ENCODE data around the gene ZNF397.
"Not testable (repeated sequence)": the region's sequence is repeated elsewhere in the genome, so short reads cannot be mapped to it uniquely, and the experiment has no call there.

Gene ZNF397

DNA sequence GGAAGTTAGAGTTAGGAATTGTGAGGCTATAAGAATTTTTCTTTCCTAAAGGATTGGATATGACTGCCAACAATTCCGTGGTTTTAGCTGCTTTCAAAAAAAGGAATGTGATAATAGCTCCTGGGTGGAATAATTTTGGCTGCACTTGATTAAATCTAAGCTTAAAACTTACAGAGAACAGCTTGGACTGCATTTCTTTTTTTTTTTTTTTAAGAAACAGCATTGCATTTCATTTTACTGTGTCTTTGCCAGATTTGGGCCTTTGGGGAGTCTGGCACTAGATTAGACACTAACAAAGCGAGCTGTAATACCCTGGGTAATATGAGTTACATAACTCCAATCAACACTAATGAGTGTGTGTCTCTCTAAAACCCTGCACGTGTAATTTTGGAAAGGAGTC is 37.8 kb upstream of the ZNF397 start:
- TF ChIP-seq, protein P1, sequence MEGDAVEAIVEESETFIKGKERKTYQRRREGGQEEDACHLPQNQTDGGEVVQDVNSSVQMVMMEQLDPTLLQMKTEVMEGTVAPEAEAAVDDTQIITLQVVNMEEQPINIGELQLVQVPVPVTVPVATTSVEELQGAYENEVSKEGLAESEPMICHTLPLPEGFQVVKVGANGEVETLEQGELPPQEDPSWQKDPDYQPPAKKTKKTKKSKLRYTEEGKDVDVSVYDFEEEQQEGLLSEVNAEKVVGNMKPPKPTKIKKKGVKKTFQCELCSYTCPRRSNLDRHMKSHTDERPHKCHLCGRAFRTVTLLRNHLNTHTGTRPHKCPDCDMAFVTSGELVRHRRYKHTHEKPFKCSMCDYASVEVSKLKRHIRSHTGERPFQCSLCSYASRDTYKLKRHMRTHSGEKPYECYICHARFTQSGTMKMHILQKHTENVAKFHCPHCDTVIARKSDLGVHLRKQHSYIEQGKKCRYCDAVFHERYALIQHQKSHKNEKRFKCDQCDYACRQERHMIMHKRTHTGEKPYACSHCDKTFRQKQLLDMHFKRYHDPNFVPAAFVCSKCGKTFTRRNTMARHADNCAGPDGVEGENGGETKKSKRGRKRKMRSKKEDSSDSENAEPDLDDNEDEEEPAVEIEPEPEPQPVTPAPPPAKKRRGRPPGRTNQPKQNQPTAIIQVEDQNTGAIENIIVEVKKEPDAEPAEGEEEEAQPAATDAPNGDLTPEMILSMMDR (IDR thresholded peaks at IDR 0.05; ENCODE audit: low read depth, low read length, missing control alignments): no peak
- no peak overlapping the region for H3K4me3 ChIP-seq (replicated peaks; ENCODE audit: low read depth, low read length)
- no peak for DNase-seq (ENCODE audit: extremely low read depth, low read depth)

DNA sequence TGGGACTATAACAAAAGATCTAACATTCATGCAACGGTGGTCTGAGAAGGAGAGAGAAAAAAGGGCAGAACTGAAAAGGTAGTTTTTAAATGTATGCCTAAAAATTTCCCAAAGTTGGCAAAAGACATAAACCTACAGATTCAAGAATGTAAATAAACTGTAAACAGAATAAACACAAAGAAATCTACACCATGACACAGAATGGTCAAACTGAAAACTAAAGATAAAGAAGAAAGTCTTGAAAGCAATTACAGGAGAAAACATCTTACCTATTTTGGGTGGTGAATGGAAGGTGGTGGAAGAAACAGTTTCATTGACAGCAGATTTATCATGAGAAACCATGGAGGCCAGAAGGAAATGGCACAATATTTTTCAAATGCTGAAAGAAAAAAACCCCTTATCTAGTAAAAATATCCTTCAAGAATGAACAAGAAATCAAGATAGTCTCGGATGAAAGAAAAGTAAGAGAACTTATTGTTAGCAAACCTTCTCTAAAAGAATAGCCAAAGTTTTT is 35.6 kb upstream of the ZNF397 start:
- TF ChIP-seq, protein P1 (IDR thresholded peaks at IDR 0.05; ENCODE audit: low read depth, low read length, missing control alignments): no peak
- no peak overlapping the region for H3K4me3 ChIP-seq (replicated peaks; ENCODE audit: low read depth, low read length)
- DNase-seq (ENCODE audit: extremely low read depth, low read depth): no peak

DNA sequence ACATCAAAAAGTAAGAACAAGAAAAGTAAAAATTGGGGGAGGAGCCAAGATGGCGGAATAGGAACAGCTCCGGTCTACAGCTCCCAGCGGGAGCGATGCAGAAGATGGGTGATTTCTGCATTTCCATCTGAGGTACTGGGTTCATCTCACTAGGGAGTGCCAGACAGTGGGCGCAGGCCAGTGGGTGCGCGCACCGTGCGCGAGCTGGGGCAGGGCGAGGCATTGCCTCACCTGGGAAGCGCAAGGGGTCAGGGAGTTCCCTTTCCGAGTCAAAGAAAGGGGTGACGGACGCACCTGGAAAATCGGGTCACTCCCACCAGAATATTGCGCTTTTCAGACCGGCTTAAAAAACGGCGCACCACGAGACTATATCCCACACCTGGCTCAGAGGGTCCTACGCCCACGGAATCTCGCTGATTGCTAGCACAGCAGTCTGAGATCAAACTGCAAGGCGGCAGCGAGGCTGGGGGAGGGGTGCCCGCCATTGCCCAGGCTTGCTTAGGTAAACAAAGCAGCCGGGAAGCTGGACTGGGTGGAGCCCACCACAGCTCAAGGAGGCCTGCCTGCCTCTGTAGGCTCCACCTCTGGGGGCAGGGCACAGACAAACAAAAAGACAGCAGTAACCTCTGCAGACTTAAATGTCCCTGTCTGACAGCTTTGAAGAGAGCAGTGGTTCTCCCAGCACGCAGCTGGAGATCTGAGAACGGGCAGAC is 34.9 kb upstream of the ZNF397 start:
- not testable (repeated sequence) for DNase-seq (ENCODE audit: extremely low read depth, low read depth); H3K4me3 ChIP-seq (replicated peaks; ENCODE audit: low read depth, low read length)

DNA sequence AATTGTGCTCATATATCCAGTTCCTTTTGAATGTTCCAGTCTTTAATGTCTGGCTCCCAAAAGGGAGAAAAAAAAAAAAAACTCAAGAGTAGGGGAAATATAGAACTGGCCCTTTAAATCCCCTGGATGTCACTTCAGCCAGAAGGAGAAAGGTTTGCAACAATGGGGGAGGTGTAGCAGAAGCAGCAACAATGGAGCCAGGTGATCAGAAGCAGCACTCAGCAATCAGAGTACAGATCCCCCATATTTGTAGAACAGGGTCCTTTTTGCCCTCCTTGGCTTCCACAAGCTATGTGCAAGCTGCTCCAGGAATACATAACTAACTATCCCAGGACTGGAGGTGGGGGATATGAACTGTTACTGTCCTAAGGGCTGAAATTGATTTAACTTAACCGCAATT is 25.8 kb upstream of the ZNF397 start:
- no peak for DNase-seq (ENCODE audit: extremely low read depth, low read depth)
- no peak overlapping the region for H3K4me3 ChIP-seq (replicated peaks; ENCODE audit: low read depth, low read length)
- TF ChIP-seq, protein P1 (IDR thresholded peaks at IDR 0.05; ENCODE audit: low read depth, low read length, missing control alignments): no peak

DNA sequence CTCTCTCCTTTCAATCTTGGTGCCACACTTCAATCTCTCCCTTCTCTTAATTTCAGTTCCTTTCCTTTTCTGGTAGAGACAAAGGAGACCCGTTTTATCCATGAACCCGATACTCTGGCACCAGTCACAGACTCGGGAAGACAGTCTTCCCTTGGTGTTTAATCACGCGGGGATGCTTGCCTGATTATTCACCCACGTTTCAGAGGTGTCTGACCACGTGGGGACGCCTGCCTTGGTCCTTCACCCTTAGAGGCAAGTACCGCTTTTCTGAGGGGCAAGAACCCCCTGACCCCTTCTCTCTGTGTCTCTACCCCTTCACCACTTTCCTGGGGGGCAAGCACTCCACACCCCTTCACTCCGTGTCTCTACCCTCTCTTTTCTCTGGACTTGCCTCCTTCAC is 24.2 kb upstream of the ZNF397 start:
- H3K4me3 ChIP-seq (replicated peaks; ENCODE audit: low read depth, low read length); DNase-seq (ENCODE audit: extremely low read depth, low read depth): not testable (repeated sequence)

DNA sequence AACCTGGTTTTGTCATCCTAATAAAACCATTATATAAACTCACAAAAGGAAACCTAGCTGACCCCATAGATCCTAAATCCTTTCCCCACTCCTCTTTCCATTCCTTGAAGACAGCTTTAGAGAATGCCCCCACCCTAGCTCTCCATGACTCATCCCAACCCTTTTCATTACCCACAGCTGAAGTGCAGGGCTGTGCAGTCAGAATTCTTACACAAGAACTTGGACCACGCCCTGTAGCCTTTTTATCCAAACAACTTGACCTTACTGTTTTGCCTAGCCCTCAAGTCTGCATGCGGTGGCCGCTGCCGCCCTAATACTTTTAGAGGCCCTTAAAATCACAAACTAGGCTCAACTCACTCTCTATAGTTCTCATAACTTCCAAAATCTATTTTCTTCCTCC is 21.5 kb upstream of the ZNF397 start:
- not testable (repeated sequence) for H3K4me3 ChIP-seq (replicated peaks; ENCODE audit: low read depth, low read length); DNase-seq (ENCODE audit: extremely low read depth, low read depth)

DNA sequence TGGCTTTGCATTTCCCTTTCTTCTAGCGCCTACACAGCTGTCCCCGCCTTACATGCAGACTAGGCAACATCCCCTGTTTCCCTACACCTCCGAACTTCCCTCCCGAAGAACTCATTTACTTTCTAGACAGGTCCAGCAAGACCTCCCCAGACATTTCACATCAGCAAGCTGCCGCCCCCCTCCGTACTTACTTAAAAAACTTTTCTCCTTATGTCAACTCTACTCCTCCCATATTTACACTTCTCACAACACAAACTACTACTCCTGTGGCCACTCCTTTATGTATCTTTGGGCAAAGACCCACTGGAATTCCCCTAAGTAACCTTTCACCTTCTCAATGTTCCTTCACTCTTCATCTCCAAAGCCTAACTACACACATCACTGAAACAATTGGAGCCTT is 20.4 kb upstream of the ZNF397 start:
- no peak for DNase-seq (ENCODE audit: extremely low read depth, low read depth)
- H3K4me3 ChIP-seq (replicated peaks; ENCODE audit: low read depth, low read length): no peak overlapping the region
- TF ChIP-seq, protein P1 (IDR thresholded peaks at IDR 0.05; ENCODE audit: low read depth, low read length, missing control alignments): no peak

DNA sequence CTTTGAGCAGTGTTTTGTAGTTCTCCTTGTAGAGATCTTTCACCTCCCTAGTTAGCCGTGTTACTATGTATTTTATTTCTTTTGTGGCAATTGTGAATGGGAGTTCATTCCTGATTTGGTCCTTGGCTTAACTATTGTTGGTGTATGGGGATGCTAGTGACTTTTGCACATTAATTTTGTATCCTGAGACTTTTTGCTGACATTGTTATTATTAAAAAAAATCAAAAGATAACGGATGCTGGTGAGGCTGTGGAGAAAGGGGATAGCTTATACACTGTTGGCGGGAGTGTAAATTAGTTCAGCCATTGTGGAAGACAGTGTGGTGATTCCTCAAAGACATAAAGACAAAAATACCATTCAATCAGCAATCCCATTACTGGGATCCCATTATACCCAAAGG is 17.0 kb upstream of the ZNF397 start:
- TF ChIP-seq, protein P1 (IDR thresholded peaks at IDR 0.05; ENCODE audit: low read depth, low read length, missing control alignments): no peak
- DNase-seq (ENCODE audit: extremely low read depth, low read depth): no peak
- H3K4me3 ChIP-seq (replicated peaks; ENCODE audit: low read depth, low read length): no peak overlapping the region
